GM18505 (cell line): ENCODE results near the gene ETV6.
"Not testable (repeated sequence)": the region's sequence is repeated elsewhere in the genome, so short reads cannot be mapped to it uniquely, and the experiment has no call there.

Experiments
- ATAC-seq: cut with Tn5 transposase; IDR thresholded peaks from one replicate; pipeline ENCODE4 v1.9.1; 2021; ENCODE audit not compliant: unreplicated experiment
- POLR2A ChIP-seq: IDR thresholded peaks from 4 replicates; pipeline ENCODE4 v1.6.1; 2011; ENCODE audit warnings: borderline replicate concordance; ENCODE audit not compliant: insufficient read depth, insufficient read length; ENCODE audit errors: extremely low read depth

Gene ETV6

GRCh38 chr12:11906286-11906935 is 256.9 kb downstream of the ETV6 start:
- no peak for TF ChIP-seq POLR2A
- ATAC-seq: no peak

GRCh38 chr12:11907625-11908024 is 258.2 kb downstream of the ETV6 start:
- TF ChIP-seq POLR2A: no peak
- ATAC-seq: no peak

- ATAC-seq: not testable (repeated sequence)
These were observed 259.9 kb downstream of the ETV6 start for GRCh38 chr12:11909406-11909805.

GRCh38 chr12:11916113-11916512 is 266.6 kb downstream of the ETV6 start:
- TF ChIP-seq POLR2A: no peak
- no peak for ATAC-seq

- TF ChIP-seq POLR2A: no peak
- no peak for ATAC-seq
These were observed 267.3 kb downstream of the ETV6 start for GRCh38 chr12:11916771-11917170.

- no peak for ATAC-seq
- TF ChIP-seq POLR2A: no peak
These were observed 268.0 kb downstream of the ETV6 start for GRCh38 chr12:11917501-11917900.

- no peak for ATAC-seq
- no peak for TF ChIP-seq POLR2A
These were observed 270.8 kb downstream of the ETV6 start for GRCh38 chr12:11920231-11920630.

- ATAC-seq: no peak
- TF ChIP-seq POLR2A: no peak
These were observed 272.9 kb downstream of the ETV6 start for GRCh38 chr12:11922361-11922760.

- TF ChIP-seq POLR2A: no peak
- no peak for ATAC-seq
These were observed 273.6 kb downstream of the ETV6 start for GRCh38 chr12:11923067-11923466.

- ATAC-seq: no peak
- TF ChIP-seq POLR2A: no peak
These were observed 277.9 kb downstream of the ETV6 start for GRCh38 chr12:11927286-11927935.

- ATAC-seq: no peak
These were observed 280.2 kb downstream of the ETV6 start for GRCh38 chr12:11929714-11930113.

GRCh38 chr12:11939223-11939622 is 289.7 kb downstream of the ETV6 start:
- no peak for TF ChIP-seq POLR2A
- no peak for ATAC-seq

More at GRCh38 chr12:11929714-11930113, 280.2 kb downstream of the ETV6 start:
- TF ChIP-seq POLR2A: no peak

- TF ChIP-seq POLR2A: no peak
These were observed 292.3 kb downstream of the ETV6 start for GRCh38 chr12:11941606-11942337.

More at GRCh38 chr12:11941606-11942337, 292.3 kb downstream of the ETV6 start:
- no peak for ATAC-seq
